OCI-LY3 (cell line): ENCODE measurements around the gene DDX24.

Experiments
- H2AFZ ChIP-seq: fragments of 200-600, 300-600 bp; shearing (Covaris generic); 2 replicates; pipeline ENCODE4 v1.6.0; 2014; ENCODE audit warnings: antibody characterized with exemption, low read depth, low read length
- H3K27ac ChIP-seq: fragments of 200-600, 300-600 bp; sonication (generic); 2 replicates; pipeline ENCODE4 v1.5.1; 2014; ENCODE audit warnings: mild to moderate bottlenecking, low read length, moderate library complexity, mixed read lengths
- H3K27me3 ChIP-seq: fragments of 200-600, 300-600 bp; sonication (generic); 2 replicates; pipeline ENCODE4 v1.6.1; 2014; ENCODE audit warnings: low read depth, low read length, mixed read lengths
- H3K36me3 ChIP-seq: fragments of 200-600, 300-600 bp; sonication (generic); replicated peaks from 2 replicates; pipeline ENCODE3; 2014; ENCODE audit warnings: low read depth, low read length, mixed read lengths
- H3K4me1 ChIP-seq: fragments of 300-600, 200-600 bp; sonication (generic); 2 replicates; pipeline ENCODE4 v1.6.1; 2014; ENCODE audit warnings: low read length, mixed read lengths
- H3K4me2 ChIP-seq: fragments of 200-600, 300-600 bp; sonication (generic); 2 replicates; pipeline ENCODE4 v1.6.1; 2014; ENCODE audit warnings: low read length, mixed read lengths
- H3K4me3 ChIP-seq: fragments of 300-600, 200-600 bp; sonication (generic); 2 replicates; pipeline ENCODE4 v1.5.1; 2014; ENCODE audit warnings: antibody characterized with exemption, mild to moderate bottlenecking, low read length, moderate library complexity
- H3K79me2 ChIP-seq: fragments of 300-600, 200-600 bp; shearing (Covaris generic); 2 replicates; pipeline ENCODE4 v1.6.1; 2014; ENCODE audit warnings: mild to moderate bottlenecking, low read length, mixed read lengths
- H3K9ac ChIP-seq: fragments of 300-600, 200-600 bp; shearing (Covaris generic); 2 replicates; pipeline ENCODE4 v1.6.0; 2014; ENCODE audit warnings: mild to moderate bottlenecking, low read length, moderate library complexity
- H3K9me3 ChIP-seq: fragments of 200-600, 300-600 bp; shearing (Covaris generic); 2 replicates; pipeline ENCODE4 v1.6.1; 2014; ENCODE audit warnings: low read length, mixed read lengths; ENCODE audit not compliant: insufficient read depth
- H4K20me1 ChIP-seq: fragments of 200-600, 300-600 bp; sonication (generic); 2 replicates; pipeline ENCODE4 v1.6.1; 2016; ENCODE audit warnings: low read length, mixed read lengths; ENCODE audit not compliant: insufficient read depth
- CTCF ChIP-seq: fragments of 200-600, 300-600 bp; sonication (generic); IDR thresholded peaks from 2 replicates; pipeline ENCODE4 v1.5.1; 2014; ENCODE audit warnings: antibody characterized with exemption, low read length, low read depth
- EZH2phosphoT487 ChIP-seq: fragments of 200-600 bp; shearing (Covaris generic); IDR thresholded peaks from 2 replicates; pipeline ENCODE4 v1.6.1; 2018; ENCODE audit warnings: antibody characterized with exemption, mixed run types, low read depth

Gene DDX24

DNA sequence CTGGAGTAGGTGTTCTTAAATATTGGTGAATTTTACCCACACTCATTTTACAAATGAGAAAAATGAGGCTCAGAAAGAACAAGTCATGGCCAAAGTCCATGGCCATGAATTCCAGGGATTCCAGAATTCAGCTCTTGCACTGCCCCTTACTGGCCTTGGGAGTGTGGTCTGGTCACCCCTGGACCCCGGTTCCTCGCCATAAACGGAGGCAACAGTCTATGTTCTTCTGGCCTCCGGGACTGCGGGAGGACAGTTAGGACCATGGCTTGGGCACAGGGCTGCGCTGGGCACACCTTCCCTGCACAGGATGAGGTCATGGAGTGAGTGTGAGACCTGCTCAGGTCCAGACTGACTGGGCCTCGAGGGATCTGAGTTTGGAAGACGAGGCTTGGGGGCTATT, 77.0 kb downstream of the DDX24 start:
- Histone ChIP-seq H4K20me1 (no peaks in the 10 kb centered on the region), H3K79me2 (no peaks in the 10 kb centered on the region), H3K9me3 (no peaks in the 10 kb centered on the region), H3K27ac (no peak overlapping the region), H3K36me3 (no peaks in the 10 kb centered on the region), H3K4me3 (no peak overlapping the region), H3K4me2 (no peak overlapping the region), H3K27me3 (peaks cover 13% of the 10 kb centered on the region; the same call in 1 of the 2 replicates), H3K9ac (no peak overlapping the region), H2AFZ (no peak overlapping the region), H3K4me1 (peaks cover 22% of the 10 kb centered on the region)
- no peak for TF ChIP-seq CTCF
- no peak for TF ChIP-seq EZH2phosphoT487

DNA sequence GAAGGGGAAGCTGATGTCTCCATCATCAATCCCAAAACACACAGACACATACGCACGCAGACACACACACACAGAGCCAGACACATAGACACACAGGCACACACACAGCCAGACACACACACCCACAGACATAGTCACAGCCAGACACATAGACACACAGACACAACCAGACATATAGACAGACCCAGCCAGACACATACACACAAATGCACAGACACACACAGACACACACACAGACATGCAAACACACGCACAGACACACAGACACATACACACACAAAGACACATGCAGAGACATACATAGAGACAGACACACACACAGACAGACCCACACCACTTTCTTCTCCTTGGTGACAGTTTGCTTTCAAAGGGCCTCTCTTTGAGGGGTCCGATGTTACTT, 77.6 kb downstream of the DDX24 start:
- H4K20me1 ChIP-seq: no peaks in the 10 kb centered on the region
- no peaks in the 10 kb centered on the region for H3K9me3 ChIP-seq
- H3K79me2 ChIP-seq: no peaks in the 10 kb centered on the region
- no peak overlapping the region for H2AFZ ChIP-seq
- H3K36me3 ChIP-seq: no peaks in the 10 kb centered on the region
- H3K27me3 ChIP-seq: 0 out of 2 replicates have a peak, but pooled peaks cover 13% of the 10 kb centered on the region
- H3K9ac ChIP-seq: no peak overlapping the region
- no peak overlapping the region for H3K4me2 ChIP-seq
- H3K4me3 ChIP-seq: no peak overlapping the region
- no peak overlapping the region for H3K27ac ChIP-seq
- peaks cover 22% of the 10 kb centered on the region for H3K4me1 ChIP-seq
- no peak for TF ChIP-seq CTCF
- TF ChIP-seq EZH2phosphoT487: no peak

GRCh38 chr14:94001501-94002396, 79.3 kb downstream of the DDX24 start:
- H2AFZ ChIP-seq: peak overlapping the region; percentile 81
- TF ChIP-seq CTCF (peak; percentile 98), EZH2phosphoT487 (no peak)
- H3K4me2 ChIP-seq: peak overlapping the region; percentile 89

DNA sequence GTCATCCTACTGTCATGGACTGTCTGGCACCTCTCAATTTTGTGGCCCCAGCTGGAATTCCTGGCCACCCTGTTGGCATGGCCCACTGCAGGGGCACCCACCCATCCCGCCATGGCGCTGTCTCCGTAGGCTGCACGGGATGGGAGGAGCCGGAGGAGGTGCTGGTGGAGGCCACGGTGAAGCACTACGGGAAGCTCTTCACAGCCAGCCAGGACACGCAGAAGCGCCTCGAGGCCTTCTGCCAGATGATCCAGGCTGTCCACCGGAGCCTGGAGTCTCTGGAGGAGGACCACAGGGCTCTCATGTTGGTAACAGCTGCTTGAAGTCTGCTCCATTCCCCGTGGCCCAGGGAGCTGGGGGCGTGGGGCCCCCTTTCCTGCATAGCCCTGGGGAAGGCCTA, 80.0 kb downstream of the DDX24 start:
- H3K27me3 ChIP-seq: 0 out of 2 replicates have a peak, but pooled peaks cover 13% of the 10 kb centered on the region
- no peak overlapping the region for H3K4me3 ChIP-seq
- no peaks in the 10 kb centered on the region for H3K79me2 ChIP-seq
- H3K27ac ChIP-seq: no peak overlapping the region
- TF ChIP-seq EZH2phosphoT487 (no peak), CTCF (no peak)
- H3K4me1 ChIP-seq: peaks cover 21% of the 10 kb centered on the region
- no peaks in the 10 kb centered on the region for H3K36me3 ChIP-seq
- no peaks in the 10 kb centered on the region for H4K20me1 ChIP-seq
- no peaks in the 10 kb centered on the region for H3K9me3 ChIP-seq
- no peak overlapping the region for H3K9ac ChIP-seq
- peak overlapping the region; percentile 89; the same call in 1 of the 2 replicates for H3K4me2 ChIP-seq
- H2AFZ ChIP-seq: no peak overlapping the region

More at GRCh38 chr14:94001501-94002396, 79.3 kb downstream of the DDX24 start:
- no peak overlapping the region; the same call in 1 of the 2 replicates for H3K9ac ChIP-seq
- H3K27ac ChIP-seq: no peak overlapping the region
- H3K36me3 ChIP-seq: no peaks in the 10 kb centered on the region
- peak overlapping the region; percentile 57 for H3K4me3 ChIP-seq
- H4K20me1 ChIP-seq: no peaks in the 10 kb centered on the region
- H3K9me3 ChIP-seq: no peaks in the 10 kb centered on the region
- H3K79me2 ChIP-seq: no peaks in the 10 kb centered on the region
- 0 out of 2 replicates have a peak, but pooled peaks cover 13% of the 10 kb centered on the region for H3K27me3 ChIP-seq
- H3K4me1 ChIP-seq: peaks cover 22% of the 10 kb centered on the region
